B cell (primary cell): ENCODE measurements around the gene ASIC1.

Experiments
- CTCF ChIP-seq: fragments of 200-600 bp; IDR thresholded peaks from one replicate; pipeline ENCODE4 v1.8.0; 2022; ENCODE audit warnings: antibody characterized with exemption, mild to moderate bottlenecking
- EZH2 ChIP-seq: IDR thresholded peaks from 2 replicates; pipeline ENCODE4 v1.6.1; 2012; ENCODE audit warnings: borderline replicate concordance, low read depth, mild to moderate bottlenecking, moderate library complexity, low read length; ENCODE audit not compliant: insufficient read depth, poor library complexity, severe bottlenecking

GRCh38 chr12:50109319-50109718 is 51.9 kb downstream of the ASIC1 start:
- TF ChIP-seq EZH2, result no peak
- TF ChIP-seq CTCF, result no peak
